Central memory CD4-positive, alpha-beta T cell (primary cell): ENCODE measurements around the gene SUGCT.

Experiments used
- DNase-seq: peaks from one replicate; pipeline ENCODE4 v3.0.0; 2022

Gene SUGCT

GRCh38 chr7:40418448-40418847, 283.6 kb downstream of the SUGCT start:
- DNase-seq, result no peak

- DNase-seq, result no peak
Measured at GRCh38 chr7:40418983-40419382, 284.2 kb downstream of the SUGCT start.

- no peak for DNase-seq
Measured at GRCh38 chr7:40419806-40420205, 285.0 kb downstream of the SUGCT start.

- no peak for DNase-seq
Measured at GRCh38 chr7:40421433-40421832, 286.6 kb downstream of the SUGCT start.

- no peak for DNase-seq
Measured at GRCh38 chr7:40425696-40426095, 290.9 kb downstream of the SUGCT start.

- DNase-seq, result no peak
Measured at GRCh38 chr7:40428421-40428820, 293.6 kb downstream of the SUGCT start.

GRCh38 chr7:40429826-40430225, 295.0 kb downstream of the SUGCT start:
- no peak for DNase-seq

GRCh38 chr7:40432046-40432445, 297.2 kb downstream of the SUGCT start:
- DNase-seq, result no peak

GRCh38 chr7:40436710-40437109, 301.9 kb downstream of the SUGCT start:
- DNase-seq, result no peak

- DNase-seq, result no peak
Measured at GRCh38 chr7:40437498-40437897, 302.7 kb downstream of the SUGCT start.

GRCh38 chr7:40437936-40438634, 303.3 kb downstream of the SUGCT start:
- DNase-seq, result no peak

GRCh38 chr7:40439686-40440085, 304.9 kb downstream of the SUGCT start:
- DNase-seq, result no peak

GRCh38 chr7:40447345-40447744, 312.5 kb downstream of the SUGCT start:
- no peak for DNase-seq

- no peak for DNase-seq
Measured at GRCh38 chr7:40455485-40455884, 320.7 kb downstream of the SUGCT start.

- no peak for DNase-seq
Measured at GRCh38 chr7:40457776-40458480, 323.1 kb downstream of the SUGCT start.

- DNase-seq, result no peak
Measured at GRCh38 chr7:40463446-40463845, 328.6 kb downstream of the SUGCT start.

- no peak for DNase-seq
Measured at GRCh38 chr7:40468891-40469864, 334.4 kb downstream of the SUGCT start.

- DNase-seq, result no peak
Measured at GRCh38 chr7:40470091-40470592, 335.3 kb downstream of the SUGCT start.

GRCh38 chr7:40470817-40471216, 336.0 kb downstream of the SUGCT start:
- no peak for DNase-seq

- DNase-seq, result no peak
Measured at GRCh38 chr7:40471891-40472290, 337.1 kb downstream of the SUGCT start.

GRCh38 chr7:40474790-40475680, 340.2 kb downstream of the SUGCT start:
- DNase-seq, result no peak

GRCh38 chr7:40475681-40475982, 340.8 kb downstream of the SUGCT start:
- no peak for DNase-seq
